Heart left ventricle (tissue), 16 donors: ENCODE measurements around the gene PRKCA. TPM values are rescaled to one million over a fixed set of nuclear protein-coding genes. Genes with fewer than 3 reads are reported as not detected.

Experiments used
- ATAC-seq, 4 donors: fragments of 200-7000 bp; cut with Tn5 transposase; one replicate each; pipeline ENCODE4 v1.9.1; 2020 to 2022; ENCODE audit warnings: moderate library complexity in 4 of 4, mild to moderate bottlenecking in 3 of 4, moderate number of reproducible peaks in 1 of 4
- DNase-seq, 5 donors: peaks; one replicate each; pipeline ENCODE4 v3.0.0-alpha.2; 2020
- H3K27ac ChIP-seq, 12 donors: fragments of 200-600 bp; sonication (generic) in 4 of 12; one replicate each; pipeline versions ENCODE4 v1.5.0 to v1.8.0; 2016 to 2022; ENCODE audit warnings: mild to moderate bottlenecking in 2 of 12
- H3K27me3 ChIP-seq, 9 donors: fragments of 200-600 bp; sonication (generic) in 2 of 9; one replicate each; pipeline versions ENCODE4 v1.5.1 to v1.8.0; 2016 to 2022; ENCODE audit warnings: mild to moderate bottlenecking in 3 of 9
- H3K36me3 ChIP-seq, 9 donors: fragments of 200-600 bp; sonication (generic) in 2 of 9; one replicate each; pipeline versions ENCODE4 v1.5.0 to v1.8.0; 2018 to 2022; ENCODE audit warnings: mild to moderate bottlenecking in 2 of 9
- H3K4me1 ChIP-seq, 12 donors: fragments of 200-600 bp; sonication (generic) in 4 of 12; one replicate each; pipeline versions ENCODE4 v1.5.0 to v1.8.0; 2016 to 2022; ENCODE audit warnings: mild to moderate bottlenecking in 3 of 12
- H3K4me3 ChIP-seq, 12 donors: fragments of 200-600 bp; sonication (generic) in 4 of 12; one replicate each; pipeline versions ENCODE4 v1.5.0 to v1.8.0; 2017 to 2022; ENCODE audit warnings: mild to moderate bottlenecking in 9 of 12, moderate library complexity in 4 of 12
- H3K9me3 ChIP-seq, 12 donors: fragments of 200-600 bp; sonication (generic) in 4 of 12; one replicate each; pipeline versions ENCODE4 v1.5.0 to v1.8.0; 2016 to 2022; ENCODE audit warnings: mild to moderate bottlenecking in 1 of 12
- POLR2A ChIP-seq, 2 donors: fragments of 450-650 bp; IDR thresholded peaks; one replicate each; pipeline ENCODE4 v1.6.1; 2017; ENCODE audit warnings: antibody characterized with exemption in 2 of 2, mild to moderate bottlenecking in 2 of 2, moderate library complexity in 2 of 2
- WGBS, 4 donors: extraction: QIAGEN DNeasy Blood & Tissue Kit in 2 of 4; methylation state at CpG; one replicate each; pipeline versions ENCODE4 v1.1.5 to v1.1.7; 2013 to 2018; 5-methylcytosine and 5-hydroxymethylcytosine counted together
- intact Hi-C, 10 donors: fragments of 100-400 bp; cut with DNase I; formaldehyde crosslinking; loops; one replicate each; pipeline versions ENCODE4 v1.11.1 to v1.14.2; 2022
- polyA plus RNA-seq, 2 donors: library from polyadenylated mRNA; stranded (reverse); fragments of 200-250 nt; gene quantifications; one replicate each; pipeline ENCODE4 v1.2.3, GENCODE V29; 2013
- total RNA-seq, 9 donors: library from RNA; depleted of rRNA in 2 of 9; stranded (reverse); fragments of >200 nt in 2 of 9; fragmentation: NEBNext Ultra II Directional in 3 of 9; extraction: Animal tissue kit (Norgen Biotek cat#: 25700) in 3 of 9; gene quantifications; one replicate each; pipeline versions ENCODE4 v1.1.0 to v1.2.4, GENCODE V29; 2016 to 2023
- TF ChIP-seq, protein P1 (sequence below), 12 donors: fragments of 200-600 bp; sonication (generic) in 4 of 12; IDR thresholded peaks; one replicate each; pipeline versions ENCODE4 v1.5.0 to v1.8.0; 2018 to 2022; ENCODE audit warnings: antibody characterized with exemption in 12 of 12, mild to moderate bottlenecking in 5 of 12
- donor health status: ischemic (EF 13 %, LVEDD 7.1; RV severe dilation, severe dysfunction).
- donor health status: healthy with polysubstance abuse.
- donor health status: DM: no; HTN: yes; CAD: no.
- donor health status: DM: no; HTN: no; CAD: no.
- donor health status: ischemic (EF 25% LVEDD 6.9; RV normal size, moderate dysfunction).
- donor health status: ischemic (EF 25% LVEDD 5.7; RV mildly dilated, moderate dysfunction).
- donor health status: healthy.
- donor health status: DM: yes; HTN: yes; CAD: no.
- donor health status: ischemic (EF 35%, LVEDD 5.7; RV mildly dilated, moderate dysfunction).
- donor health status: nonischemic (EF 11% LVEDD 7.7; RV severe dilation, severe dysfunction).
- donor health status: DM: yes; HTN: yes; CAD: no.
- donor health status: PGD.
- donor health status: ischemic (EF 29% LVEDD 5.4; RV normal size, mild dysfunction).
- donor health status: nonischemic (EF 23%, LVEDD 6.1; RV moderate dilation, normal function).

PRKCA gene
- total and polyA plus RNA-seq, 11 donors = 3.4 to 26.8 (median 11.4) TPM

DNA sequence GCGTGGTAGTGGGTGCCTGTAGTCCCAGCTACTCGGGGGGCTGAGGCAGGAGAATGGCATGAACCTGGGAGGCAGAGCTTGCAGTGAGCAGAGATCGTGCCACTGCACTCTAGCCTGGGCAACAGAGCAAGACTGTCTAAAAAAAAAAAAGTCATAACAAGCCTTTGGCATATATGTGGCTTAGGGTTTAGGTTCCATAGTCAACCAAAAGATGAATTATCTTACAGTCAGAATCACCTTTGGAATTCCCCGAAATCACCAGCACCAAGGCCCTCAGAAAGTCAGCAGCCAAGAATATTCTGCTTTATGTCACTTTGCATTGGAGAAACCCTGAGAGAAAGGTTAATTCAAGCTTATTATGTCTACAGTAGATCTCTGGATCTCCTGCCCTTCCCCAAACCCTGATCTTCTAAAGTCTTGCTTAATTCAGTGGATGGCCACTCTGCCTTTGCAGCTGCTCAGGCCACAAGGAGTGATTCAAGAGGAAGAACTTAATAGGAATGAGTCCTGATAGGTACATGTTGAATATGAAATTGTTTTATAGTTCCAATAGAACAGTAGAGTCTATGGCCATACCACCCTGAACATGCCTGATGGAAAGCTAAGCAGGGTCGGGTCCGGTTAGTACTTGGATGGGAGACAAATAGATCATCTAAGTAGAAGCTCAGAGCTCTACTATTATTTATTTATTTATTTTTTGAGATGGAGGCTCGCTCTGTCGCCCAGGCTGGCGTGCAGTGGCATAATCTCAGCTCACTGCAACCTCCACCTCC lies 336.5 kb downstream of the PRKCA start:
- Histone ChIP-seq H3K4me1 (no peaks in the 10 kb centered on the region), H3K36me3 (peaks cover 0 to 6% (median 0%) of the 10 kb centered on the region in 9 donors), H3K27me3 (no peaks in the 10 kb centered on the region), H3K9me3 (no peaks in the 10 kb centered on the region), H3K27ac (no peak overlapping the region), H3K4me3 (no peak overlapping the region)
- intact Hi-C loops = no loop called here
- no peak for TF ChIP-seq POLR2A (IDR thresholded peaks at IDR 0.05)
- TF ChIP-seq, protein P1, sequence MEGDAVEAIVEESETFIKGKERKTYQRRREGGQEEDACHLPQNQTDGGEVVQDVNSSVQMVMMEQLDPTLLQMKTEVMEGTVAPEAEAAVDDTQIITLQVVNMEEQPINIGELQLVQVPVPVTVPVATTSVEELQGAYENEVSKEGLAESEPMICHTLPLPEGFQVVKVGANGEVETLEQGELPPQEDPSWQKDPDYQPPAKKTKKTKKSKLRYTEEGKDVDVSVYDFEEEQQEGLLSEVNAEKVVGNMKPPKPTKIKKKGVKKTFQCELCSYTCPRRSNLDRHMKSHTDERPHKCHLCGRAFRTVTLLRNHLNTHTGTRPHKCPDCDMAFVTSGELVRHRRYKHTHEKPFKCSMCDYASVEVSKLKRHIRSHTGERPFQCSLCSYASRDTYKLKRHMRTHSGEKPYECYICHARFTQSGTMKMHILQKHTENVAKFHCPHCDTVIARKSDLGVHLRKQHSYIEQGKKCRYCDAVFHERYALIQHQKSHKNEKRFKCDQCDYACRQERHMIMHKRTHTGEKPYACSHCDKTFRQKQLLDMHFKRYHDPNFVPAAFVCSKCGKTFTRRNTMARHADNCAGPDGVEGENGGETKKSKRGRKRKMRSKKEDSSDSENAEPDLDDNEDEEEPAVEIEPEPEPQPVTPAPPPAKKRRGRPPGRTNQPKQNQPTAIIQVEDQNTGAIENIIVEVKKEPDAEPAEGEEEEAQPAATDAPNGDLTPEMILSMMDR (IDR thresholded peaks at IDR 0.05) = no peak
- WGBS, 4 donors = 92 to 97% (median 95%) methylated on average over 9 of the region's 9 CpGs
- DNase-seq = no peak
- ATAC-seq = no peak

DNA sequence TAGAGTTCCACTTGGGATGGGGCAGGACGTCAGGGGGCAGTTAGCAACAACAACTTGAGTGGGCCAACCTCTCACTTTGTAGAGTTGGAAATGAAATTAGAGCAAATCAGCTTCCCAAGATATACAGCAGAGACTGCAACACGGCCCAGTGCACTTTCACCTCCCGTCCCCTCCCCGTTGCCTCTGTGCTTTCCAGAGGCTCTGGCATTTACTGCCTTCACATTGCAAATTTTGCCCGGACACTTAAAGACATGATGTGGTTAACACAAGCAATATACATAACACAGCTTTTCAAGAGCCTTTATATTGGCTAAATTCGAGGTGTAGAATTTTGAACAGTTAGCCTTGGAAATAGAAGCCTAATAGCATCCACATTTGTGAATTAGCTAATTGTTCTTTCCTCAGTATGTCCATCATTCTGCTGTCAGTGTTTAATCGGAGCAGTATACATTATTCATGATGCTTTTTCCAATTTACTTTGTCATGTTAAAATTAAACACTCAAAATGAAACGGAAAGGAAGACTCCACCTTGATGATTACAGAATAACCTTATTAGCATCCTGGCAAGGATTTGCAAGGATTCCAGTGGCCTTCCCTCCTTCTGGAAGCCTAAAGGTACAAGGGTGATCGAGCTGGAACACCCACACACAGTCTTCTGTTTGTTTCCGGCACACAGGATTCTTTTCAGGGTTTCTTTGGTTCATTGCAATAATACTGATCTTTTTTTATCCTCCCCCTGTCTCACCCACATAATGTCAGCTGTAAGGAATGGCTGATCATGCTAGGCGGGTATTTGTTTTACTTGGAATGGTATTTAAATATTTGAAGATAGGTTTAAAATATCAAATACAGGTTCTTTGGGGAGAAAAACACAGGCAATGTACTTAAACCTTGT lies 341.6 kb downstream of the PRKCA start:
- H3K4me1 ChIP-seq = no peaks in the 10 kb centered on the region
- ATAC-seq = no peak

DNA sequence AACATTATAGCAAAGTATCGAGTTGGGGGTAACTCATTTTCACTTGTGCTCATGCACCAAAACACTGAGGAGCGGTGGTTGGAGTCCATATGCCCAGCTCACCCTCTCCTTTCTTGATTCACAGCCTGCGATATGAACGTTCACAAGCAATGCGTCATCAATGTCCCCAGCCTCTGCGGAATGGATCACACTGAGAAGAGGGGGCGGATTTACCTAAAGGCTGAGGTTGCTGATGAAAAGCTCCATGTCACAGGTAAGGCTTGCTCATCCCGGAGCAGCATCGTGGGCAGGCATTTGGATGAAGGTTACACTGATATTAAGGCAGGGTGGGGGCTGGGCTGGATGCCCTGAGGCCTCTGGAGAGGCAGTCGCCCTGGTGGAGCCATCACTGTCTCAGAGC lies 342.8 kb downstream of the PRKCA start:
- no peak overlapping the region for H3K4me3 ChIP-seq
- ATAC-seq (no peak), DNase-seq (no peak)
- no peaks in the 10 kb centered on the region for H3K4me1 ChIP-seq
- intact Hi-C loops = no loop called here
- H3K9me3 ChIP-seq = no peaks in the 10 kb centered on the region
- peaks cover 0 to 12% (median 0%) of the 10 kb centered on the region in 9 donors for H3K36me3 ChIP-seq
- no peak for TF ChIP-seq POLR2A (IDR thresholded peaks at IDR 0.05)
- TF ChIP-seq, protein P1 (IDR thresholded peaks at IDR 0.05) = no peak
- H3K27me3 ChIP-seq = no peaks in the 10 kb centered on the region
- no peak overlapping the region for H3K27ac ChIP-seq
- 89 to 96% (median 92%) methylated on average over 7 to 10 of the region's 10 CpGs for WGBS, 4 donors

More for the DNA sequence above, 341.6 kb downstream of the PRKCA start:
- 72 to 84% (median 78%) methylated on average over 11 of the region's 11 CpGs for WGBS, 4 donors
- H3K27me3 ChIP-seq = no peaks in the 10 kb centered on the region
- no peak overlapping the region for H3K4me3 ChIP-seq
- peaks cover 0 to 12% (median 0%) of the 10 kb centered on the region in 9 donors for H3K36me3 ChIP-seq
- H3K27ac ChIP-seq = no peak overlapping the region
- H3K9me3 ChIP-seq = no peaks in the 10 kb centered on the region
- TF ChIP-seq, protein P1 (IDR thresholded peaks at IDR 0.05) = no peak
- TF ChIP-seq POLR2A (IDR thresholded peaks at IDR 0.05) = no peak
- DNase-seq = no peak
- intact Hi-C loops = no loop called here

DNA sequence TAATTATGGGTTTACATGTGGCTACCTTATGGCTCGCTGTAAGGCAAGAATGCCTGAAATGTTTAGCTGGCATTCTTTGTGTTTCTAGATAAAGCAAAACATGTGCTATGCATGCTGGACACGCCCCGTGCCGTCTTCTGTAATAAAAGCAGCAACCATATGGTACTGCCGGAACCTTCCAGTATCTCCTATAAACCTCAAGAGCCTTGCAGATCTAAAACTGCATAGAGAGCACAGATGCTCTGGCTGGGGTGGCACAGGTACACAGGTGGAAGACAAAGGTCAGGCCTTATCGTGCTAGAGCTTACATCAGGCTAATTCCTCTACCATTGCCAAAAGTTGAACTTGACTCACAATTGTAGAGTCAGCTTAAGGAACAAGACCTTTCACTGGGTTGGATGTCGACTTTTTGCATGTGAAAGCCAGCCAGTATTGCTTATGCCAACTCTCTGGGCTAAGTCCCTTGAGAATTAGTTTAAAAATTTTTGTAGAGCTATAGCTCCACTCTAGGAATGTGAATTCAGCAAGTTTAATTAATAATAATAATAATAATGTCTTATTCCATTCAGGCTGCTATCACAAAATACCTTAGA lies 345.1 kb downstream of the PRKCA start:
- ATAC-seq (no peak), DNase-seq (no peak)
- Histone ChIP-seq H3K36me3 (peaks cover 0 to 7% (median 0%) of the 10 kb centered on the region in 9 donors), H3K4me1 (no peaks in the 10 kb centered on the region), H3K27ac (no peak overlapping the region), H3K9me3 (no peaks in the 10 kb centered on the region), H3K4me3 (no peak overlapping the region), H3K27me3 (no peaks in the 10 kb centered on the region)
- 91 to 96% (median 92%) methylated on average over 7 of the region's 7 CpGs for WGBS, 4 donors
- intact Hi-C loops = no loop called here
- TF ChIP-seq, protein P1 (IDR thresholded peaks at IDR 0.05) = no peak
- TF ChIP-seq POLR2A (IDR thresholded peaks at IDR 0.05) = no peak
